Neural cell (in vitro differentiated cells): Measurements from ENCODE around the gene CDK9. TPM values are rescaled to one million over a fixed set of nuclear protein-coding genes. Genes with fewer than 3 reads are reported as not detected.

ENCODE experiments used
- H2AFZ ChIP-seq: fragments of 200-600, 300-800 bp; sonication (generic), shearing (Covaris generic); 2 replicates; pipeline ENCODE4 v1.6.0; 2014; ENCODE audit warnings: low read depth, mild to moderate bottlenecking, antibody characterized with exemption, low read length, moderate library complexity
- H3F3A ChIP-seq: fragments of 200-600 bp; shearing (Covaris generic); 2 replicates; pipeline ENCODE4 v1.6.1; 2016; ENCODE audit warnings: mild to moderate bottlenecking, moderate library complexity, mixed read lengths, antibody characterized with exemption, low read length; ENCODE audit not compliant: insufficient read depth, poor library complexity, severe bottlenecking
- H3K27ac ChIP-seq: fragments of 200-600, 300-800 bp; sonication (generic), shearing (Covaris generic); 2 replicates; pipeline ENCODE4 v1.5.1; 2014; ENCODE audit warnings: mild to moderate bottlenecking, low read length, moderate library complexity
- H3K27me3 ChIP-seq: fragments of 300-800, 200-600 bp; sonication (generic), shearing (Covaris generic); 2 replicates; pipeline ENCODE4 v1.6.0; 2014; ENCODE audit warnings: mild to moderate bottlenecking, low read depth, low read length, moderate library complexity; ENCODE audit not compliant: insufficient read depth
- H3K36me3 ChIP-seq: fragments of 300-800, 200-600 bp; sonication (generic), shearing (Covaris generic); 2 replicates; pipeline ENCODE4 v1.5.1; 2014; ENCODE audit warnings: mild to moderate bottlenecking, antibody characterized with exemption, low read length, moderate library complexity; ENCODE audit not compliant: insufficient read depth
- H3K4me2 ChIP-seq: fragments of 300-800, 200-600 bp; sonication (generic), shearing (Covaris generic); 2 replicates; pipeline ENCODE4 v1.6.0; 2014; ENCODE audit warnings: mild to moderate bottlenecking, low read length
- H3K4me3 ChIP-seq: fragments of 300-800, 200-600 bp; sonication (generic), shearing (Covaris generic); 2 replicates; pipeline ENCODE4 v1.5.1; 2014; ENCODE audit warnings: mild to moderate bottlenecking, low read length, moderate library complexity
- H3K79me2 ChIP-seq: fragments of 200-600 bp; shearing (Covaris generic); replicated peaks from 2 replicates; pipeline ENCODE4 v1.6.0; 2014; ENCODE audit warnings: mild to moderate bottlenecking, low read length, moderate library complexity; ENCODE audit not compliant: insufficient read depth
- H3K9ac ChIP-seq: fragments of 300-800, 200-600 bp; sonication (generic), shearing (Covaris generic); 2 replicates; pipeline ENCODE4 v1.6.1; 2016; ENCODE audit warnings: mild to moderate bottlenecking, low read length, mixed read lengths
- H3K9me2 ChIP-seq: fragments of 200-600 bp; shearing (Covaris generic); 2 replicates; pipeline ENCODE4 v1.6.1; 2016; ENCODE audit warnings: mild to moderate bottlenecking, low read length, mixed read lengths; ENCODE audit not compliant: insufficient read depth
- H3K9me3 ChIP-seq: fragments of 200-600, 300-800 bp; sonication (generic), shearing (Covaris generic); 2 replicates; pipeline ENCODE4 v1.6.1; 2016; ENCODE audit warnings: mild to moderate bottlenecking, mixed run types, low read length, moderate library complexity, mixed read lengths
- H4K20me1 ChIP-seq: fragments of 200-600 bp; shearing (Covaris generic); 2 replicates; pipeline ENCODE4 v1.6.1; 2016; ENCODE audit warnings: mild to moderate bottlenecking, mixed run types; ENCODE audit not compliant: insufficient read depth
- EP300 ChIP-seq: fragments of 450-650 bp; conservative IDR thresholded peaks from 2 replicates; pipeline ENCODE4 v1.6.1; 2014; ENCODE audit warnings: antibody characterized with exemption, mild to moderate bottlenecking, moderate library complexity; ENCODE audit not compliant: poor library complexity, severe bottlenecking
- EZH2 ChIP-seq: fragments of 200-600, 300-800 bp; shearing (Covaris generic), sonication (generic); IDR thresholded peaks from 2 replicates; pipeline ENCODE4 v1.6.1; 2014; ENCODE audit warnings: antibody characterized with exemption, low read length, borderline replicate concordance, mild to moderate bottlenecking; ENCODE audit not compliant: insufficient read depth, poor library complexity, severe bottlenecking
- MXI1 ChIP-seq: fragments of 450-650 bp; conservative IDR thresholded peaks from 2 replicates; pipeline ENCODE4 v1.6.1; 2014; ENCODE audit warnings: antibody characterized with exemption, mild to moderate bottlenecking; ENCODE audit not compliant: poor library complexity, severe bottlenecking
- POLR2AphosphoS5 ChIP-seq: IDR thresholded peaks from 2 replicates; pipeline ENCODE4 v1.6.1; 2012
- RAD21 ChIP-seq: fragments of 450-650 bp; conservative IDR thresholded peaks from 2 replicates; pipeline ENCODE4 v1.6.1; 2014; ENCODE audit warnings: antibody characterized with exemption, mild to moderate bottlenecking, moderate library complexity
- SMC3 ChIP-seq: fragments of 450-650 bp; conservative IDR thresholded peaks from 2 replicates; pipeline ENCODE4 v1.6.1; 2014; ENCODE audit warnings: antibody characterized with exemption, mild to moderate bottlenecking, moderate library complexity; ENCODE audit not compliant: poor library complexity
- TAF1 ChIP-seq: IDR thresholded peaks from 2 replicates; pipeline ENCODE4 v1.6.1; 2012; ENCODE audit warnings: low read depth
- polyA plus RNA-seq: library from polyadenylated mRNA; depleted of rRNA; stranded (reverse); fragments of >200 nt; gene quantifications from 2 replicates; pipeline ENCODE4 v1.2.3, GENCODE V29; 2014
- TF ChIP-seq, protein P1 (sequence below): fragments of 450-650 bp; IDR thresholded peaks from 2 replicates; pipeline ENCODE4 v1.5.1; 2014; ENCODE audit warnings: antibody characterized with exemption, mild to moderate bottlenecking, moderate library complexity; ENCODE audit not compliant: poor library complexity, severe bottlenecking
- TF ChIP-seq, protein P2 (sequence below): IDR thresholded peaks from 2 replicates; pipeline ENCODE4 v1.6.1; 2012; ENCODE audit warnings: borderline replicate concordance

CDK9 gene
- polyA plus RNA-seq, 1 donor from 2014 or later, result 195 TPM

DNA sequence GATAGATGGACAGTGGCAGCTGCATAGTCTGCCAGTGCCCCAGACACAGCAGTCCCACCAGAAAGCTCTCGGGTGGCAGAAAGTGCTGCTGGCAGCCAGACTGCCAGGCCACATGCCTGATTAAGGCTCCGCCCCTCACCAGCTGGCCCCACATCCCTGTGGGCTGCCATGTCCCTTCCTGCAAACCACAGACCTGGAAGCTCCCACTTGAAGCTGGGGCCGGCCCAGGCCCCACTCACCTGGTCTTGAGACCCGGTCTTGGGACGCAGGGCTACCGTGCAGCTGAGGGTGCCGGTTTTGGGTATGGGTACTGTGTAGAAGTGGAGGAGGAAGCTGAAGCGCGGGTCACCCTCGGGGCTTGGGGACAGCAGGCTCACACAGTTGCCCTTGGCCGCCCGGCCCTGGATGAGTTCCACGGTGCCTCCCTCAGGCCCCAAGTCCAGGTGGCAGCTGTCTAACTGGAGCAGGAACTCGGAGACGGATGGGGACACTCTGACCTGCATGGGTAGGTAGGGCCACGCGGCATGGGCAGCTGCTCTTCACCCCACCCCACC is 32.1 kb downstream of the CDK9 start:
- no peak overlapping the region for H3K4me2 ChIP-seq
- no peaks in the 10 kb centered on the region for H3F3A ChIP-seq
- H3K27ac ChIP-seq, result no peak overlapping the region
- H3K9me2 ChIP-seq, result no peaks in the 10 kb centered on the region
- H3K79me2 ChIP-seq, result no peaks in the 10 kb centered on the region
- no peak overlapping the region for H3K9ac ChIP-seq
- no peaks in the 10 kb centered on the region for H4K20me1 ChIP-seq
- no peaks in the 10 kb centered on the region for H3K27me3 ChIP-seq
- H3K9me3 ChIP-seq, result no peaks in the 10 kb centered on the region
- TF ChIP-seq POLR2AphosphoS5 (no peak), RAD21 (no peak), EP300 (no peak), EZH2 (no peak), SMC3 (no peak), MXI1 (no peak), TAF1 (no peak)
- TF ChIP-seq, protein P1, sequence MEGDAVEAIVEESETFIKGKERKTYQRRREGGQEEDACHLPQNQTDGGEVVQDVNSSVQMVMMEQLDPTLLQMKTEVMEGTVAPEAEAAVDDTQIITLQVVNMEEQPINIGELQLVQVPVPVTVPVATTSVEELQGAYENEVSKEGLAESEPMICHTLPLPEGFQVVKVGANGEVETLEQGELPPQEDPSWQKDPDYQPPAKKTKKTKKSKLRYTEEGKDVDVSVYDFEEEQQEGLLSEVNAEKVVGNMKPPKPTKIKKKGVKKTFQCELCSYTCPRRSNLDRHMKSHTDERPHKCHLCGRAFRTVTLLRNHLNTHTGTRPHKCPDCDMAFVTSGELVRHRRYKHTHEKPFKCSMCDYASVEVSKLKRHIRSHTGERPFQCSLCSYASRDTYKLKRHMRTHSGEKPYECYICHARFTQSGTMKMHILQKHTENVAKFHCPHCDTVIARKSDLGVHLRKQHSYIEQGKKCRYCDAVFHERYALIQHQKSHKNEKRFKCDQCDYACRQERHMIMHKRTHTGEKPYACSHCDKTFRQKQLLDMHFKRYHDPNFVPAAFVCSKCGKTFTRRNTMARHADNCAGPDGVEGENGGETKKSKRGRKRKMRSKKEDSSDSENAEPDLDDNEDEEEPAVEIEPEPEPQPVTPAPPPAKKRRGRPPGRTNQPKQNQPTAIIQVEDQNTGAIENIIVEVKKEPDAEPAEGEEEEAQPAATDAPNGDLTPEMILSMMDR, result no peak
- TF ChIP-seq, protein P2, sequence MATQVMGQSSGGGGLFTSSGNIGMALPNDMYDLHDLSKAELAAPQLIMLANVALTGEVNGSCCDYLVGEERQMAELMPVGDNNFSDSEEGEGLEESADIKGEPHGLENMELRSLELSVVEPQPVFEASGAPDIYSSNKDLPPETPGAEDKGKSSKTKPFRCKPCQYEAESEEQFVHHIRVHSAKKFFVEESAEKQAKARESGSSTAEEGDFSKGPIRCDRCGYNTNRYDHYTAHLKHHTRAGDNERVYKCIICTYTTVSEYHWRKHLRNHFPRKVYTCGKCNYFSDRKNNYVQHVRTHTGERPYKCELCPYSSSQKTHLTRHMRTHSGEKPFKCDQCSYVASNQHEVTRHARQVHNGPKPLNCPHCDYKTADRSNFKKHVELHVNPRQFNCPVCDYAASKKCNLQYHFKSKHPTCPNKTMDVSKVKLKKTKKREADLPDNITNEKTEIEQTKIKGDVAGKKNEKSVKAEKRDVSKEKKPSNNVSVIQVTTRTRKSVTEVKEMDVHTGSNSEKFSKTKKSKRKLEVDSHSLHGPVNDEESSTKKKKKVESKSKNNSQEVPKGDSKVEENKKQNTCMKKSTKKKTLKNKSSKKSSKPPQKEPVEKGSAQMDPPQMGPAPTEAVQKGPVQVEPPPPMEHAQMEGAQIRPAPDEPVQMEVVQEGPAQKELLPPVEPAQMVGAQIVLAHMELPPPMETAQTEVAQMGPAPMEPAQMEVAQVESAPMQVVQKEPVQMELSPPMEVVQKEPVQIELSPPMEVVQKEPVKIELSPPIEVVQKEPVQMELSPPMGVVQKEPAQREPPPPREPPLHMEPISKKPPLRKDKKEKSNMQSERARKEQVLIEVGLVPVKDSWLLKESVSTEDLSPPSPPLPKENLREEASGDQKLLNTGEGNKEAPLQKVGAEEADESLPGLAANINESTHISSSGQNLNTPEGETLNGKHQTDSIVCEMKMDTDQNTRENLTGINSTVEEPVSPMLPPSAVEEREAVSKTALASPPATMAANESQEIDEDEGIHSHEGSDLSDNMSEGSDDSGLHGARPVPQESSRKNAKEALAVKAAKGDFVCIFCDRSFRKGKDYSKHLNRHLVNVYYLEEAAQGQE, result no peak
- H3K4me3 ChIP-seq, result no peak overlapping the region
- no peak overlapping the region for H2AFZ ChIP-seq
- no peaks in the 10 kb centered on the region for H3K36me3 ChIP-seq

DNA sequence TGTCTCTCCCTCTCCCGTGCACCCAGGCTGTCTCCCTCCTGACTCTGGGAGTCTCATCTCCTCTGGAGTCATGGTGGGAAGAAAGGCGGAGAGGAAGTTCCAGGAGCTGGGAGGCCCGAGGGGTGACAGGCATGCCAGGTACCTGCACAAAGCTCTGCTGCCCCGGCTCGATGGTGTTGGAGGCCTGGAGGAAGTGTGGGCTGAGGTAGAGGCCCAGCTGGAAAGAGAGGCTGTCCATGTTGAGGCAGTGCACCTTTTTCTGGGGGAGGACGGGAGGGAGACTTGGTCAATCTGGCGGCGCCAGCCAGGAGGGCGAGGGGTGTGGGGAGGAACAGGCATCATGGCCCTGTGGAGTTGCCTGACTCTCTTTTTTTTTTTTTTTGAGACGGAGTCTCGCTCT is 32.7 kb downstream of the CDK9 start:
- no peak overlapping the region for H3K9ac ChIP-seq
- H3K36me3 ChIP-seq, result no peaks in the 10 kb centered on the region
- no peak overlapping the region for H3K27ac ChIP-seq
- no peak overlapping the region for H3K4me3 ChIP-seq
- H3K27me3 ChIP-seq, result no peaks in the 10 kb centered on the region
- no peaks in the 10 kb centered on the region for H3K9me2 ChIP-seq
- no peak overlapping the region for H2AFZ ChIP-seq
- no peaks in the 10 kb centered on the region for H3K79me2 ChIP-seq
- H4K20me1 ChIP-seq, result no peaks in the 10 kb centered on the region
- TF ChIP-seq RAD21 (no peak), EP300 (no peak), SMC3 (no peak), EZH2 (no peak), TAF1 (no peak), MXI1 (no peak), POLR2AphosphoS5 (no peak)
- TF ChIP-seq, protein P1, result no peak
- TF ChIP-seq, protein P2, result no peak
- H3F3A ChIP-seq, result no peaks in the 10 kb centered on the region
- H3K4me2 ChIP-seq, result no peak overlapping the region
- no peaks in the 10 kb centered on the region for H3K9me3 ChIP-seq
